SK-N-SH treated with all-trans-retinoic acid at 6 μM for 48 hours (cell line): ENCODE measurements around the gene GAREM1.

Experiments
- ATAC-seq: fragments of 200-7000 bp; cut with Tn5 transposase; 3 replicates; pipeline ENCODE4 v1.9.1; 2020; ENCODE audit warnings: mild to moderate bottlenecking, moderate library complexity
- ARNTL ChIP-seq: fragments of 450-650 bp; formaldehyde crosslinking; IDR thresholded peaks from 2 replicates; pipeline ENCODE4 v1.5.0; 2020; ENCODE audit warnings: low read depth, mild to moderate bottlenecking, moderate library complexity, borderline replicate concordance
- BACH2 ChIP-seq: fragments of 250-450 bp; sonication (Bioruptor Pico); IDR thresholded peaks from 2 replicates; pipeline ENCODE4 v1.9.0; 2021; ENCODE audit warnings: mild to moderate bottlenecking, borderline replicate concordance
- CREB5 ChIP-seq: fragments of 250-450 bp; sonication (Bioruptor Pico); IDR thresholded peaks from 2 replicates; pipeline ENCODE4 v1.5.1; 2020; ENCODE audit warnings: low read depth, mild to moderate bottlenecking, moderate library complexity
- CSDC2 ChIP-seq: fragments of 250-450 bp; sonication (Bioruptor Pico); IDR thresholded peaks from 2 replicates; pipeline ENCODE4 v1.5.0; 2020; ENCODE audit warnings: mild to moderate bottlenecking, moderate library complexity
- CSRNP3 ChIP-seq: fragments of 250-450 bp; sonication (Bioruptor Pico); IDR thresholded peaks from 2 replicates; pipeline ENCODE4 v1.5.1; 2021; ENCODE audit warnings: mild to moderate bottlenecking, moderate library complexity
- ESRRG ChIP-seq: fragments of 250-450 bp; sonication (Bioruptor Pico); IDR thresholded peaks from 2 replicates; pipeline ENCODE4 v1.6.1; 2021; ENCODE audit warnings: mild to moderate bottlenecking
- GLIS3 ChIP-seq: fragments of 250-450 bp; sonication (Bioruptor Pico); IDR thresholded peaks from 2 replicates; pipeline ENCODE4 v1.5.0; 2020; ENCODE audit warnings: mild to moderate bottlenecking, moderate library complexity
- ISL1 ChIP-seq: fragments of 250-450 bp; sonication (Bioruptor Pico); IDR thresholded peaks from 2 replicates; pipeline ENCODE4 v2.1.2; 2022; ENCODE audit warnings: mild to moderate bottlenecking, moderate library complexity
- OSR1 ChIP-seq: fragments of 250-450 bp; sonication (Bioruptor Pico); IDR thresholded peaks from 2 replicates; pipeline ENCODE4 v1.8.0; 2022; ENCODE audit warnings: moderate library complexity, mild to moderate bottlenecking, inconsistent platforms
- PATZ1 ChIP-seq: fragments of 250-450 bp; sonication (Bioruptor Pico); IDR thresholded peaks from 2 replicates; pipeline ENCODE4 v1.8.0; 2020; ENCODE audit warnings: mild to moderate bottlenecking, moderate library complexity, borderline replicate concordance
- POU6F1 ChIP-seq: fragments of 250-450 bp; sonication (Bioruptor Pico); IDR thresholded peaks from 2 replicates; pipeline ENCODE4 v1.8.0; 2021; ENCODE audit warnings: low read depth, mild to moderate bottlenecking, moderate library complexity, borderline replicate concordance
- PPARA ChIP-seq: fragments of 250-450 bp; sonication (Bioruptor Pico); IDR thresholded peaks from 2 replicates; pipeline ENCODE4 v1.5.0; 2020; ENCODE audit warnings: mild to moderate bottlenecking, borderline replicate concordance
- RARB ChIP-seq: fragments of 250-450 bp; sonication (Bioruptor Pico); IDR thresholded peaks from 2 replicates; pipeline ENCODE4 v1.8.0; 2021; ENCODE audit warnings: mild to moderate bottlenecking, moderate library complexity
- SNAI2 ChIP-seq: fragments of 250-450 bp; sonication (Bioruptor Pico); IDR thresholded peaks from 2 replicates; pipeline ENCODE4 v1.5.0; 2020; ENCODE audit warnings: mild to moderate bottlenecking, moderate library complexity
- TCF4 ChIP-seq: fragments of 250-450 bp; sonication (Bioruptor Pico); IDR thresholded peaks from 2 replicates; pipeline ENCODE4 v1.8.0; 2021; ENCODE audit warnings: mild to moderate bottlenecking, moderate library complexity, borderline replicate concordance
- TOX ChIP-seq: fragments of 250-450 bp; sonication (Bioruptor Pico); IDR thresholded peaks from 2 replicates; pipeline ENCODE4 v1.8.0; 2021; ENCODE audit warnings: mild to moderate bottlenecking, moderate library complexity, borderline replicate concordance
- TSHZ2 ChIP-seq: fragments of 250-450 bp; sonication (Bioruptor Pico); IDR thresholded peaks from 2 replicates; pipeline ENCODE4 v1.5.0; 2020; ENCODE audit warnings: mild to moderate bottlenecking, moderate library complexity
- ZC3H10 ChIP-seq: fragments of 250-450 bp; sonication (Bioruptor Pico); IDR thresholded peaks from 2 replicates; pipeline ENCODE4 v1.5.1; 2021; ENCODE audit warnings: mild to moderate bottlenecking, moderate library complexity
- ZFP30 ChIP-seq: fragments of 450-650 bp; formaldehyde crosslinking; IDR thresholded peaks from 2 replicates; pipeline ENCODE4 v1.5.0; 2022; ENCODE audit warnings: mild to moderate bottlenecking, moderate library complexity
- ZNF565 ChIP-seq: fragments of 450-650 bp; formaldehyde crosslinking; conservative IDR thresholded peaks from 2 replicates; pipeline ENCODE4 v1.5.0; 2020; ENCODE audit warnings: low read depth, mild to moderate bottlenecking, moderate library complexity
- ZNF70 ChIP-seq: fragments of 450-650 bp; formaldehyde crosslinking; IDR thresholded peaks from 2 replicates; pipeline ENCODE4 v1.5.0; 2020; ENCODE audit warnings: mild to moderate bottlenecking, moderate library complexity

The GAREM1 gene

GRCh38 chr18:32470714-32471633, at the start of gene GAREM1:
Gene GAREM1, minus strand, starts transcription at chr18:32470882. Its CDS starts 454 bp downstream, at chr18:32470428.
- ATAC-seq: peak; percentile 90
- TF ChIP-seq SNAI2 (CRISPR knock-in tag) (0 out of 2 replicates have a peak, but pooled peaks have one; percentile 48), ZNF70 (CRISPR knock-in tag) (no peak), GLIS3 (CRISPR knock-in tag) (no peak), CSDC2 (CRISPR knock-in tag) (no peak), PPARA (CRISPR knock-in tag) (no peak)

- TF ChIP-seq ARNTL: no peak
- no peak for TF ChIP-seq GLIS3 (CRISPR knock-in tag)
- TF ChIP-seq OSR1: no peak
- no peak for TF ChIP-seq BACH2 (CRISPR knock-in tag)
- TF ChIP-seq ISL1 (CRISPR knock-in tag): no peak
- TF ChIP-seq ZC3H10 (CRISPR knock-in tag): no peak
- TF ChIP-seq TSHZ2 (CRISPR knock-in tag): no peak
- TF ChIP-seq ESRRG (CRISPR knock-in tag): no peak
- no peak for TF ChIP-seq CSRNP3 (CRISPR knock-in tag)
- TF ChIP-seq PPARA (CRISPR knock-in tag): no peak
- TF ChIP-seq CREB5 (CRISPR knock-in tag): no peak
- no peak for TF ChIP-seq RARB (CRISPR knock-in tag)
- TF ChIP-seq ZNF565: no peak
- TF ChIP-seq ZNF70 (CRISPR knock-in tag): no peak
- no peak for TF ChIP-seq PATZ1 (CRISPR knock-in tag)
- ATAC-seq: no peak
Measured at GRCh38 chr18:32511147-32511546, 40.5 kb upstream of the GAREM1 start.

DNA sequence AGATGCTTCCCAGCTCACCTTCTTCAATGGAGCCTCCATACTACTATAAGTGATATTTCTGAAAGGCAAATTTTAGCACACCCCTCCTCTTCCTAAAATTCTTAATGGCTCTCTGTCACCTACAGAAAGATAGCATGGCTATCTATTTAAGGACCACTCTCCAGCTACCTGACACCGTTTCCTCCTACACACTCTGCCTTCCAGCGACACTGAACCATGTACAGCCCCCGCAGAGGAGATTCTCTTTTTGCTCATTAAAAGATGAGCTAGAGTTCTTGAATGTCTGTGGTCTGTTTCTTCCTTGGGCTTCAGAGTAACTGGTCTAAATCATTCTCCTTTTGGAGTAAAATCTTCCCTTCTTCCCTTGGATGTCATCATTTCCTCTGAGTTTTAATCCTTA, 38.4 kb upstream of the GAREM1 start:
- ATAC-seq: no peak
- TF ChIP-seq SNAI2 (CRISPR knock-in tag) (no peak), RARB (CRISPR knock-in tag) (no peak), ZNF70 (CRISPR knock-in tag) (no peak), ARNTL (no peak), CREB5 (CRISPR knock-in tag) (no peak), ZC3H10 (CRISPR knock-in tag) (no peak), POU6F1 (no peak), BACH2 (CRISPR knock-in tag) (no peak), ZFP30 (CRISPR knock-in tag) (no peak), CSDC2 (CRISPR knock-in tag) (no peak), TCF4 (CRISPR knock-in tag) (no peak), TOX (CRISPR knock-in tag) (no peak), CSRNP3 (CRISPR knock-in tag) (no peak), ISL1 (CRISPR knock-in tag) (no peak)
